GM10847 (cell line): ENCODE data around the gene TBC1D22A.

Experiments
- POLR2A ChIP-seq: IDR thresholded peaks from 2 replicates; pipeline ENCODE4 v1.6.1; 2011; ENCODE audit not compliant: insufficient read length; ENCODE audit errors: extremely low read depth

Gene TBC1D22A

GRCh38 chr22:46758867-46759290 is 3.6 kb upstream of the TBC1D22A start:
- TF ChIP-seq POLR2A, result no peak

- TF ChIP-seq POLR2A, result no peak
Observed at GRCh38 chr22:46761017-46761416, 1.4 kb upstream of the TBC1D22A start.

DNA sequence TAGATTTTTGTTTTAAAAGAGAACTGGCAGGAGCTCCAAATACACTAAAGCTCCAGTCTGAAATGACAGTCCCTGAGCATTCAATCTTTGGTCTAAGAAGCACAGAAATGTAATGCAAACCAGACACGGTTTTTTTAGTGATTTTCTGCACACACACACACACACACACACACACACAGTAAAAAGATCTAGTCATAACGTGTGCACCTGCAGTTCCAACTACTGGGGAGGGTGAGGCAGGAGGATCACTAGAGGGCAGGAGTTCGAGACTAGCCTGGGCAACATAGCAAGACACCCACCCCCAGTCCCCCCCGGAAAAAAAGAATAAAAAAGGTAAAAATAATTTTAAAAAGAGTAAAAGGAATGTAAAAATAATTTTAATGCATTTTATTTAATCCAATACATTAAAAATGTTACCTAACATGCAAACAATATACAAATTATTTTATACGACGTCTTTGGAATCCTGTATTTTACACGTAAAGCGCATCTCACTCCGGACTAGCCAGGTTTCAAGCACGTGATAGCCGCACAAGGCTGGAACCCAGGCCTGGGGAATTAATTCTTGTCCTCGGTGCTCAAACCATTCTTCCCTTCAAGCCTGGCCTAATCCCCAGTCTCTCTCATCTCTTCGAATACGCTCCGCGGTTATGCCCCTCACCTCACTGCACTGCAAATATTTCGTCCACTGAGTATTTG is 762 bp upstream of the TBC1D22A start:
- TF ChIP-seq POLR2A, result no peak

GRCh38 chr22:46763051-46763705 is 728 bp downstream of the TBC1D22A start:
- TF ChIP-seq POLR2A, result no peak

DNA sequence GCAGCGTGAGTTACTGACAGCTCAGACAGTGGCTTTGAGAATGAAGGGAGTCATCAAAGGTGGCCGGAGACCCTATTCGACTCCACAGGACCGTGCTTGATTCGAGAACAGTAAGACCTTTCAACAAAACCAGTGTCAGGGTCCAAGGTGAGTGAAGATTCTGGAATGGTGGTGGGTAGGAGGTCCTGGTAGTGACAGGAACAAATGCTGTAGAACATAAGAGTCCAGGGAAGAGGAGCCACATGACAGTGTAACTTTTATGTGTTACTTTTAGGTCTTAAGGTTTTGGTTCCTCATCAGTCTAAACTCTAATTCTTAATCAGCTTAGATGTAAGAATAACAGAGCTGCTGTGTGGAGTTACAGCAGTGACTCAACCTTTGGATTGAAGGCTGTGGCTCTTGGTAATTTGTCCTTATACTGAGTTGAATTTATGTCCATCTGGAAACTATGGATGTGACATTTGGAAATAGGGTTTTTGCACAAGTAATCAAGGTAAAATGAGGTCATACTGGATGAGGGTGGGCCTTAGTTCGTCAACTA is 1.8 kb downstream of the TBC1D22A start:
- no peak for TF ChIP-seq POLR2A

DNA sequence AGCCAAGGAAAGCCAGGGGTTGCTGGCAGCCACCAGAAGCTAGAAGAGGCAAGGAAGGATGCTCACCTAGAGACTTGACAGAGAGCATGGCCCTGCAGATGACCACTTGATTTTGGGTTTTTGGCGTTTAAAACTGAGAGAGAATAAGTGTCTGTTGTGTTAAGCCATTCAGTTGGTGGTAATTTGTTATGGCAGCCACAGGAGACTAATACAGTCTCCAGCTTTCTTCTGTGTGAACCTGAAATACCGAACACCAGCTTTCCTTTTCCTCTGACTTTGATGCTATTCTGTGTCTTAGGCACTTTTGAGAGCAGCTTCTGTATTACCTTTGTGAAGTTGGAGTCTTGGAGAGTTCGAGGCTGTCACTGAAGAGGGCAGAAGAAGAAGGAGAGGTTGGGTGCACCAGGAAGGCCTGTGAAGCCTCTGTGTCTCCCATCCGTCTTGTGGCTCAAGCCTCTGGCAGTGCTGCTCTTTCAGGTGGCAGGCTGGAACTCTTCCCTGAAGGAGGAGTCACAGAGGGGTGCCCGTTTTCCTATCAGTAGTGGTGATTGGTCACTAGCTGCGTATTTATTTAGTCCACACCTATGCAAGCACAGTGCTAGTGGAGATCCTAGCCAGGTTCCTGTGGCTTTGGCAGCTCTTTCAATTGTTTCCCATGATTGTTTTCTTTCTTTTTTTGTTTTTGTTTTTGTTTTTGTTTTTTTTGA is 2.5 kb downstream of the TBC1D22A start:
- no peak for TF ChIP-seq POLR2A

DNA sequence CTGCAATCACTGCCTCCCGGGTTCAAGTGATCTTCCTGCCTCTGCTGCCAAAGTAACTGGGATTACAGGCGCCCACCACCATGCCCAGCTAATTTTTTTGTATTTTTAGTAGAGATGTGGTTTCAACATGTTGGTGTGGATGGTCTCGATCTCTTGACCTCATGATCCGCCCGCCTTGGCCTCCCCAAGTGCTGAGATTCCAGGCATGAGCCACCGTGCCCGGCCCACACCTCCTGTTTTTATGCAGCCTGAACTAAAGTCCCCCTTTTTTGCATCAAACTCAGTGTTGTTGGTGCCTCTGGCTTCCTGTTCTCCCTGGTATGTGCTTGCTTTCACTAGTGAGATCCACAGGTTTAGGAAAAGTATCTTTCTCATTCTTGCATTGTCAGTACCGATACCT is 4.2 kb downstream of the TBC1D22A start:
- no peak for TF ChIP-seq POLR2A

- no peak for TF ChIP-seq POLR2A
Observed at GRCh38 chr22:46767249-46767985, 5.0 kb downstream of the TBC1D22A start.

GRCh38 chr22:46769191-46769675 is 6.8 kb downstream of the TBC1D22A start:
- no peak for TF ChIP-seq POLR2A

DNA sequence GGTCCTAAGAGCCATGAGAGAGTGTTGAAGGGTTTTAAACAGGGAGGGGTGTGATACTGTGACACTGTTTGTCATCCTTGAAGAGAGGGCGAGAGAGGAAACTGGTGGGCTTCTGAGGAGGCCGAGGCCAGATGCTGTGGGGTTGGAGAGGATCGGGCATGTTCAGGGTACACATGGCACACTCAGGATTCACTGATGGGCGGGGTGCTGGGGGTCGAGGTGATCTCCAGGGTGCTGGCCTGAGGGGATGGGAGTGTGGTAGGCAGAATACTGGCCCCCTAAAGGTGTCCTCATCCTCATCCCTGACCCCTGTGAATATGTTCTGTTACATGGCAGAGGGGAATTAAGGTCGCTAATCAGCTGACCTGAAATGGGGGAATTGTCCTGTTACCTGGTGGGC is 7.3 kb downstream of the TBC1D22A start:
- TF ChIP-seq POLR2A, result no peak

DNA sequence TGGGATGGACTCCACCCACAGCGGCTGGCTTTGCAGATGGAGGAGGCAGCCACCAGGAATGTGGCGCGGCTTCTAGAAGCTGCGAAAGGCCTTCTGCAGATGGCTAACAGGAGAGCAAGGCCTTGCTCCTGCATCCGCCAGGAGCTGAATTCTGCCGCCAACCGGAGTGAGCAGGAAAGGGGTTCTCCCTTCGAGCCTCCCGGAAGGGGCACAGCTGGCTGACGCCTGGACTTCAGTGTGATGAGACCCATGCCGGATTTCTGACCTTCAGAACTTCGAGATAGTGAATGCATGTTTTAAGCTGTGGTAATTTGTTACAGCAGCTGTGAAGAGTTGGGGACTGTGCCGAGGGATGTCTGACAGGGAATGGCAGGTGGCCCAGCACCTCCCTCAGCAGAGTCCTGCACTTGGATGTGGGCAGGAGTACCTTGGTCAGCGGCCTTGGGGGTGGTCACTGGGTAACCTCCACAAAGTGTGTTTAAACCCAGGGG is 7.7 kb downstream of the TBC1D22A start:
- no peak for TF ChIP-seq POLR2A

DNA sequence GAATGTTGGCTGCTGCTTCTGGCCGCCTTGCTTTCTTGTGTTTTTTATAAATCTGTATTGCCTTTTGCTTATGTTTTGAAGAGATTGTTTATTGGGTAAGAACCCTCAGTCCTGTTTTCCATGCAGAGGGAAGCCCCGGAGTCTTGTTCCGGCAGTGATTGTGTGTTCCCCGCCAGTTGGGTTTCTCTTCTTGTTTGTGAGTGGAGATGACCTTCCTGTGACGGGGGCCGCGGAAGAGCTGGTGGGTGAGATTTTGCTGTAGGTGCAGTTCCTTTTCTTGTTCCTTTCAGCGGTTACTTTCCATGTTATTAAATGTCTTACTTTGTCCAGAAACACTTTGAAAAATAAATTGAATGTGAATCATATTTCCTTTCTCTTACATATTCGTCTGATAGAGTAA is 8.3 kb downstream of the TBC1D22A start:
- TF ChIP-seq POLR2A, result no peak

DNA sequence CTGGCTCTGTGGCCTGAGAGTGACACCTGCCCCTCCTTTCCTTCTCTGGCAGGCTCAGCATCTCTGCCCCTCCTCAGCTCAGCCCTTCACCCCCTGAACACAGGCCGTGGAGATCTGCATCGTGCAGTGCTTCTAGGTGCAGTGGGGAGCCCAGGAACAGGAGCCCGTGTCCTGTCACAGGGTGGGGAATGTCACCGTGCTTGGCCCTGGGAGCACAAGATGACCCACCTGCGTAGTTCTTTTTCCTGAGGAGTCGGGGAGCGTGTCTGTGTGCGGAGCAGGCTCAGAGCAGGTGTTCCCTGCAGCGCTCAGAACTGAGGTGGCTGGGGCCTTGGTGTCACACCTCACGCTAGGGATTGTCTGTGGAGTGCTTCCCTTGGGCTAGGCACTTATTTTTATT is 10.6 kb downstream of the TBC1D22A start:
- TF ChIP-seq POLR2A, result no peak

- TF ChIP-seq POLR2A, result peak; percentile 31
Observed at GRCh38 chr22:46774253-46774979, 12.0 kb downstream of the TBC1D22A start.

GRCh38 chr22:46774980-46775849 is 12.8 kb downstream of the TBC1D22A start:
- TF ChIP-seq POLR2A, result no peak
